Uterus (tissue), 4 donors: ENCODE results near the gene SDHC. TPM values are rescaled to one million over a fixed set of nuclear protein-coding genes. Genes with fewer than 3 reads are reported as not detected.
"Not testable (repeated sequence)": the region's sequence is repeated elsewhere in the genome, so short reads cannot be mapped to it uniquely, and the experiment has no call there.

Experiments used
- DNase-seq, 2 donors: peaks; one replicate each; pipeline ENCODE4 v3.0.0-alpha.2; 2019 to 2020
- H3K27ac ChIP-seq, 2 donors: fragments of 200-600 bp; sonication (generic); 1 replicate in 1 of 2; 2 replicates in 1 of 2; pipeline ENCODE4 v1.5.1; 2016 to 2018
- H3K27me3 ChIP-seq, 2 donors: fragments of 200-600 bp; sonication (generic); one replicate each; pipeline ENCODE4 v1.5.1; 2018 to 2019; ENCODE audit warnings: control low read depth in 1 of 2
- H3K36me3 ChIP-seq, 2 donors: fragments of 200-600 bp; sonication (generic); one replicate each; pipeline ENCODE4 v1.5.1; 2019; ENCODE audit warnings: control low read depth in 1 of 2
- H3K4me1 ChIP-seq, 2 donors: fragments of 200-600 bp; sonication (generic); one replicate each; pipeline ENCODE4 v1.5.1; 2018 to 2019; ENCODE audit warnings: control low read depth in 1 of 2
- H3K4me3 ChIP-seq, 2 donors: fragments of 200-600 bp; sonication (generic); 1 replicate in 1 of 2; 2 replicates in 1 of 2; pipeline ENCODE4 v1.5.1; 2018 to 2019; ENCODE audit warnings: mild to moderate bottlenecking in 1 of 2
- H3K9me3 ChIP-seq, 2 donors: fragments of 200-600 bp; sonication (generic); one replicate each; pipeline ENCODE4 v1.5.1; 2019; ENCODE audit warnings: control low read depth in 1 of 2
- POLR2A ChIP-seq, 2 donors: fragments of 450-650 bp; IDR thresholded peaks; one replicate each; pipeline ENCODE4 v1.6.1; 2016; ENCODE audit warnings: antibody characterized with exemption in 2 of 2, mild to moderate bottlenecking in 1 of 2, moderate library complexity in 1 of 2
- intact Hi-C: fragments of 100-400 bp; cut with DNase I; formaldehyde crosslinking; loops from one replicate; pipeline ENCODE4 v1.15.1; 2023; ENCODE audit warnings: low total_unique reads
- small RNA-seq: library from RNA; depleted of rRNA; stranded (forward); fragments of <200 nt; gene quantifications from one replicate; pipeline ENCODE3, GENCODE V24; 2016
- total RNA-seq, 4 donors: library from RNA; depleted of rRNA in 3 of 4; stranded (reverse); fragments of >200 nt in 3 of 4; gene quantifications; one replicate each; pipeline versions ENCODE4 v1.1.0 to v1.2.4, GENCODE V29; 2014 to 2023
- TF ChIP-seq, protein P1 (sequence below), 4 experiments: fragments of 200-600 bp in 2 of 4; fragments of 450-650 bp in 2 of 4; sonication (generic) in 2 of 4; IDR thresholded peaks; one replicate each; pipeline ENCODE4 v1.5.1; 2016 to 2019; ENCODE audit warnings: antibody characterized with exemption in 4 of 4, mild to moderate bottlenecking in 2 of 4, moderate library complexity in 1 of 4
- donor health status: DM: yes; HTN: yes; CAD: no.

Gene SDHC
- total RNA-seq, 4 donors from 2014 or later = 28.5 to 127 (median 55.8) TPM

DNA sequence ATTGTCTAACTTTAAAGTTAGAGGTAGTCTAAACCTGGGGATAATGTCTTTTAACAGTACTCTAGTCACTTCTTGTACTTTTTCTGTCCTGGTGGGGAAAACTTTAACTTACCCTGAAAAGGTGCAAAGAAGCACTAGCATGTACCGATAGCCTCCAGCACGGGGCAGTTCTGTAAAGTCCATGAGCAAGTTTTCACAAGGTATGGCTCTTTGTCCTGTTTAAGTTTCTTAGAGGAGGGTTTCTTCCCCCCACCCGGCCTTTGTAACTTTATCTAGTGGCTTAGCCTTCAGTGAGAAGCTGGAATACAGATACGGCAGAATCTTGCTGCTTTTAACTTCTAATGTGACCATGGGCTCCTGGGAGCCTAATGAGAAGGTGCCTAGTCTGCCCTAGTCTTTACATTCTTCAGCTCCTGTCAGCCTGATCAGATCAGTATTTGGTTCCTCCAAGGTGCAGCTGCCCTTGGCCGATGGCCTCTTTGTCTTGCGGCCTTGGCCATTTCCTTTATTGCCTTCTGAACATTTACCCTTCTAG, 93.3 kb downstream of the SDHC start:
- no peaks in the 10 kb centered on the region for H3K27me3 ChIP-seq
- TF ChIP-seq POLR2A (IDR thresholded peaks at IDR 0.05) = no peak
- TF ChIP-seq, protein P1, sequence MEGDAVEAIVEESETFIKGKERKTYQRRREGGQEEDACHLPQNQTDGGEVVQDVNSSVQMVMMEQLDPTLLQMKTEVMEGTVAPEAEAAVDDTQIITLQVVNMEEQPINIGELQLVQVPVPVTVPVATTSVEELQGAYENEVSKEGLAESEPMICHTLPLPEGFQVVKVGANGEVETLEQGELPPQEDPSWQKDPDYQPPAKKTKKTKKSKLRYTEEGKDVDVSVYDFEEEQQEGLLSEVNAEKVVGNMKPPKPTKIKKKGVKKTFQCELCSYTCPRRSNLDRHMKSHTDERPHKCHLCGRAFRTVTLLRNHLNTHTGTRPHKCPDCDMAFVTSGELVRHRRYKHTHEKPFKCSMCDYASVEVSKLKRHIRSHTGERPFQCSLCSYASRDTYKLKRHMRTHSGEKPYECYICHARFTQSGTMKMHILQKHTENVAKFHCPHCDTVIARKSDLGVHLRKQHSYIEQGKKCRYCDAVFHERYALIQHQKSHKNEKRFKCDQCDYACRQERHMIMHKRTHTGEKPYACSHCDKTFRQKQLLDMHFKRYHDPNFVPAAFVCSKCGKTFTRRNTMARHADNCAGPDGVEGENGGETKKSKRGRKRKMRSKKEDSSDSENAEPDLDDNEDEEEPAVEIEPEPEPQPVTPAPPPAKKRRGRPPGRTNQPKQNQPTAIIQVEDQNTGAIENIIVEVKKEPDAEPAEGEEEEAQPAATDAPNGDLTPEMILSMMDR (IDR thresholded peaks at IDR 0.05) = no peak
- H3K9me3 ChIP-seq = no peaks in the 10 kb centered on the region
- no peaks in the 10 kb centered on the region for H3K4me1 ChIP-seq
- H3K4me3 ChIP-seq = no peak overlapping the region
- intact Hi-C loops = no loop called here
- DNase-seq = no peak
- H3K36me3 ChIP-seq = no peaks in the 10 kb centered on the region
- H3K27ac ChIP-seq = no peak overlapping the region

DNA sequence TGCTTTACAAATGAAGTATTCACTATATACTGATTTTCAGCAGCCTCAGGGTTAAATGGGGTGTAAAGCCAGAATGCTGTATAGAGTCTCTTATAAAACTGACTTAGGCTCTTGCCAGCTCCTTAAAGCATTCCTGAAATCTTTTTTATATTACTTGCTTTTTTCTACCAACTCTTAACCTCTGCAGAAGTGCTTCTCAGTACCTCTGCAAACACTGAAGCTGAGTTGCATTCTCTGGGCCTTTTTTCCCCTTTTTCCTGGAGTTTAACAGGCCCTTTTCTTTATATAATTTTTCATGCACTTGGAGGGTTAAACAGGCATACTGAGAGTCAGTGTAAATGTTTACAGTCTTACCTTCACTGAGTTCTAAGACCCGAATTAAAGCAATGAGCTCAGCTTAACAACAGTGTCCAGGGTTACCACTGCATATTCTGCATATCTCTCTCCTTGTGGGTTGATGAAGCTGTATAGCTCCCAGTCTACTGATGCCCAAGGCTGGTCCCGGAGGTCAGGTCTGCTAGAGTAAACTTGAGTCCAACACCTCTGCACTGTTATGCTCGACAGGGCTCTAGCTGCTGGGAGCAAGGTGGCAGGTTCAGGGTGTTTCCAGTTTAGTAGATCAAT, 94.4 kb downstream of the SDHC start:
- Histone ChIP-seq H3K27me3 (no peaks in the 10 kb centered on the region), H3K36me3 (no peaks in the 10 kb centered on the region), H3K27ac (no peak overlapping the region), H3K9me3 (no peaks in the 10 kb centered on the region), H3K4me3 (no peak overlapping the region), H3K4me1 (no peaks in the 10 kb centered on the region)
- no peak for TF ChIP-seq POLR2A (IDR thresholded peaks at IDR 0.05)
- TF ChIP-seq, protein P1 (IDR thresholded peaks at IDR 0.05) = no peak
- intact Hi-C loops = no loop called here
- DNase-seq = no peak

DNA sequence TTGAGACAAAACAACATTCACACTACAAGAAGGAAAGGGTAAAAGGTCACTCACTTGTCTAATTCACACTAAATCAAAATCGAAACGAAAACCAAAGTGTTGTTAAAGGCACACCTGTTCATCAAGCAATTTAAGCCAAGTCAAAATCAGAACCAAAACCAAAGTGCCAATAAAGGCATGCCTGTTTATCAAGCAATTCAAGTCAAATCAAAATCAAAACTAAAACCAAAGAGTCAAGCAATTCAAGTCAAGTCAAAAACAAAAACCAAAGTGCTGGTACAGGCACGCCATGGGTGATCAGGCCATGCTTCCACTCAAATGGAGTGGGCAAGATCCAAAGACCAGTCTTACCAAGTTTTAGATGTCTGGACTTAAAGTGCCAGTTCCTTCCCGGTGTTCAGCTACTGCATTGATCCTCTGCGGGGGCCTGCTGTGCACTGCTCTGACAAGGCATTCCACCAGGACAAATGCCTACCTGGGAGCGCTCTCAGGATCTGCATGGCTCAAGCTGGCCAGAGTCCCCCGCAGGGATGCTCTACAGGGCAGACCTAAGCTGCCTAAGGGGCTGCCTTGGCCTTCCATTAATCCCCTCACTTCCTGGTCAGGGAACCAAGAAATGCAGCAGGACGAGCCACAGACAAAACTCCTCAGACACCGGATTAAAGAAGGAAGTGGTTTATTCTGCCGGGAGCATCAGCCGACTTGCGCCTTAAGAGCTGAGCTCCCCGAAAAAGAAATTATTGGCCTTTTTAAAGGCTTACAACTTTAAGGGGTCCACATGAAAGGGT, 95.9 kb downstream of the SDHC start:
- intact Hi-C loops = not testable (repeated sequence)

DNA sequence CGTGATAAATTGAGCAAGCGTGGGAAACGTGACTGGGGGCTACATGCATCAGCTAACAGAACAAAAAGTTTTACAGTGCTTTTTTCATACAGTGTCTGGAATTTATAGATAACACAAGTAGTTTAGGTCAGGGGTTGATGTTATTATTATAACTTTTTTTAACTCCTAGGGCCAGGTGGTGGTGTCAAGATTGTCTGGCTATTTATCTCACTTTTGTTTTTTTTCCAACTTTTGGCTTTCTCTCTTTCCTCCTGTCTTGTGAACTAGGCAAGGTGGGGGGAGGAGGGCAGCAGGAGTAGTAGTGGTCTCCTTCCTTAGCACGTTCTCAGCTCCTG, 96.4 kb downstream of the SDHC start:
- H3K4me1 ChIP-seq, H3K4me3 ChIP-seq, DNase-seq, H3K27me3 ChIP-seq, H3K27ac ChIP-seq, H3K36me3 ChIP-seq, intact Hi-C loops, H3K9me3 ChIP-seq: not testable (repeated sequence)

More for the DNA sequence above, 95.9 kb downstream of the SDHC start:
- H3K27me3 ChIP-seq, H3K27ac ChIP-seq, H3K9me3 ChIP-seq, H3K4me1 ChIP-seq, H3K4me3 ChIP-seq, H3K36me3 ChIP-seq, DNase-seq: not testable (repeated sequence)

Small RNA genes within 50 kb of the gene (small RNA-seq; reads per million reads assigned to genes)
- gene AL592295.2 = not detected
- not detected for gene RNU6-481P

Other genes starting within 250 kb of the SDHC start
- 1 to 10 TPM in 3 of 4 donors, under 1 TPM in 1; 0.88 to 3.4 (median 2.6) TPM for gene ARHGAP30, start 244.5 kb upstream of the SDHC start, total RNA-seq
- gene NECTIN4, start 224.8 kb upstream of the SDHC start, total RNA-seq = 1 to 10 TPM in 1 of 4 donors, not detected in 3; 2.1 TPM
- 10 to 100 TPM in 1 of 4 donors, 1 to 10 TPM in 2, under 1 TPM in 1; 0.51 to 12.1 (median 3.4) TPM for gene KLHDC9, start 216.0 kb upstream of the SDHC start, total RNA-seq
- 10 to 100 TPM in 3 of 4 donors, 1 to 10 TPM in 1; 3.3 to 38.9 (median 29.8) TPM for gene PFDN2, start 196.3 kb upstream of the SDHC start, total RNA-seq
- 10 to 100 TPM in 3 of 4 donors, 1 to 10 TPM in 1; 1.0 to 36.9 (median 22.0) TPM for gene NIT1, start 196.3 kb upstream of the SDHC start, total RNA-seq
- 10 to 100 TPM in 3 of 4 donors, 1 to 10 TPM in 1; 4.4 to 42.2 (median 36.1) TPM for gene DEDD, start 181.7 kb upstream of the SDHC start, total RNA-seq
- 100 to 1,000 TPM in 1 of 4 donors, 10 to 100 TPM in 2, 1 to 10 TPM in 1; 2.0 to 111 (median 62.9) TPM for gene UFC1, start 160.4 kb upstream of the SDHC start, total RNA-seq
- 10 to 100 TPM in 3 of 4 donors, 1 to 10 TPM in 1; 4.1 to 38.1 (median 29.9) TPM for gene USP21, start 154.9 kb upstream of the SDHC start, total RNA-seq
- 10 to 100 TPM; 11.3 to 40.5 (median 21.6) TPM for gene PPOX, start 148.0 kb upstream of the SDHC start, total RNA-seq
- gene B4GALT3, start 136.9 kb upstream of the SDHC start, total RNA-seq = 10 to 100 TPM in 3 of 4 donors, 1 to 10 TPM in 1; 1.0 to 23.9 (median 19.9) TPM
- gene ADAMTS4, start 115.3 kb upstream of the SDHC start, total RNA-seq = 10 to 100 TPM in 3 of 4 donors, 1 to 10 TPM in 1; 1.3 to 41.5 (median 10.9) TPM
- gene NDUFS2, start 112.0 kb upstream of the SDHC start, total RNA-seq = 100 to 1,000 TPM in 1 of 4 donors, 10 to 100 TPM in 3; 43.8 to 107 (median 93.9) TPM
- 10 to 100 TPM in 3 of 4 donors, 1 to 10 TPM in 1; 1.3 to 39.4 (median 12.6) TPM for gene FCER1G, start 99.1 kb upstream of the SDHC start, total RNA-seq
- not detected for gene APOA2, start 90.8 kb upstream of the SDHC start, total RNA-seq
- gene TOMM40L, start 88.3 kb upstream of the SDHC start, total RNA-seq = 10 to 100 TPM in 1 of 4 donors, 1 to 10 TPM in 3; 2.6 to 13.2 (median 7.3) TPM
- not detected for gene NR1I3, start 76.2 kb upstream of the SDHC start, total RNA-seq
- gene PCP4L1, start 55.6 kb upstream of the SDHC start, total RNA-seq = 1 to 10 TPM in 2 of 4 donors, under 1 TPM in 1, not detected in 1; 0.77 to 3.1 (median 1.9) TPM
- 10 to 100 TPM in 1 of 4 donors, 1 to 10 TPM in 1, not detected in 2; 2.2 to 10.7 TPM for gene MPZ, start 4.4 kb upstream of the SDHC start, total RNA-seq
- not detected for gene CFAP126, start 53.5 kb downstream of the SDHC start, total RNA-seq
- gene FCGR2A, start 191.1 kb downstream of the SDHC start, total RNA-seq = 10 to 100 TPM; 11.5 to 57.6 (median 20.2) TPM
- gene HSPA6, start 210.2 kb downstream of the SDHC start, total RNA-seq = 1 to 10 TPM in 1 of 4 donors, under 1 TPM in 2, not detected in 1; 0.55 to 1.2 (median 0.77) TPM
- gene FCGR3A, start 235.4 kb downstream of the SDHC start, total RNA-seq = 10 to 100 TPM in 2 of 4 donors, 1 to 10 TPM in 2; 2.2 to 16.2 (median 6.7) TPM